GM18499 (cell line): Measurements from ENCODE around the gene FRY.

ENCODE experiments used
- ATAC-seq: cut with Tn5 transposase; IDR thresholded peaks from one replicate; pipeline ENCODE4 v1.9.1; 2021; ENCODE audit warnings: moderate number of reproducible peaks; ENCODE audit not compliant: insufficient read depth, unreplicated experiment

Gene FRY

DNA sequence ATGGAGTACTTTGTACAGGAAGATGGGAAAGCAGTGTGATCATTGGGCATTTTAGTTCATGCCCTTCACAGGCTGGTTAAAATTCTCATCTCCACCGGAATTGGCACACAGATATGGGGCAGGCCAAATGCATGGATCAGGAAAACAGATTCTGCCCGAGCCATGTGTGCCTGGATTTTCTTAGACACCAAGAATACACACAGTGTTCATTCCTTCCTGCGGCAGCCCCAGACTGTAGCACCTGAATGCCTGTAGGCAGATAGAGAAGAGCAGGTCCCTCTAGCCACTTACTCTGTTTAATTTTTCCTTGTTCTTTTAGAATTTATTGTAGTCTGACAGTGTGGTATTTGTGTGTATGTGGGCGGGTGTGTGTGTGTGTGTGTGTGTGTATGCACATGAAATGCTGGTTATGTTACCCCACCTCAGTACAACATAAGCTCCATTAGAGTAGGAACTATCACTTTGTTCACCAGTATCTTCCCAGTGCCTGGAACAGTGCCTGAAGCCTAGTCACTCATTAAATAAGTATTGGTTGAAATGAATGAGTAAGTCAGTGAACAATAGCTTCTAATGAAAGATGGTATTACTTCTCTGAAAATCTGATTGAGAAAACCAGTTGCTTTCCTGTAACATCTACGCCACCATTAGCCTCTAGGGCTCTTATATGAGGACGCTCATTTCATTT lies 41.7 kb downstream of the FRY start:
- ATAC-seq = no peak

DNA sequence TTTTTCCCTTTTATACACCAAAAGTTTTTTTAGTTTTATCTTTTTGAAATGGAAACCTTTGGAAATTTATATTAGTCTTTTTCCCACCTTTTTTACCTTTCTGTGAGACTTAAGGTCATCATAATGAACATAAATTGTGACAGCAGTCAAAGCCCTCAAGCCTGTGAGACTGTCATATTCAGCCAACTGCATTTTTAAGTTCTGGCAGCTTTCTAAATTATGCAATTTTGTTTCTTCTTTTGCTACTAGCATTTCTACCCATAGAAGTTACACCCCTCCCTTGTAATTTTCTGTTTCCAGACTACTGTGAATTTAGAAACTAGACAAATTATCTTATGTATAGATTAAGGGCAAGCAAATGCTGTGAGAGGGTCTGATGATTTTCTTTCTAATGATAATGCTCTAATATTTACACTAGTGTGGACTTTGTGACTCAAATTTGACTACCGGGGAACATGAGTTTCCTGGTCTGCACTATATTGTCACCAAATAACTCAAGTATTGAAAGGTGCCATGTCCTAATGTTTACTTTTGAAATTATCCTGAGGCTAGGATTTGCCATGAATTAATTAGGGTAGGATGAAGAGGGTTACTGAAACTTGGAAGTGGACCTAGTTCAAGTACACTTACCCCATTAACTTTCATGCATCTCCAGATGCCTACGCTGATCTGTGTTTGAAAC lies 43.7 kb downstream of the FRY start:
- no peak for ATAC-seq

DNA sequence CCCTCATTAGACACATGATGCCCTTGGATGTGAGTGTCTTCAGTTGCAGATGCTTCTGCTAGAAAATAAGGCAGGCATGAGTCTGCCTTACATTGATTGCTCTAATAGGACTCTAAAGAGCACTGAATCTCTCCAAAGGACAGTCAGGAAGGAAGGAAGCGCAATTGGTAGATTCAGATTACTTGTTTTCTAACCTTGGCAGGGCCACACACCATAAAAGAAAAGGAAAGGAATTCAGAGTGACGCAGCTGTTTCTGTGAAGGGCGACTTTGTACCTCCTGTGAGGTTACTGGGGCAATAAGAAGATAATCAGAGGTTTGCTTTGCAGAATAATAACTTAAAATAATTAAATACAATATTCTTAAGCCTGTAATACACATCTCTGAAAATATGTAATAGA lies 48.0 kb downstream of the FRY start:
- no peak for ATAC-seq

DNA sequence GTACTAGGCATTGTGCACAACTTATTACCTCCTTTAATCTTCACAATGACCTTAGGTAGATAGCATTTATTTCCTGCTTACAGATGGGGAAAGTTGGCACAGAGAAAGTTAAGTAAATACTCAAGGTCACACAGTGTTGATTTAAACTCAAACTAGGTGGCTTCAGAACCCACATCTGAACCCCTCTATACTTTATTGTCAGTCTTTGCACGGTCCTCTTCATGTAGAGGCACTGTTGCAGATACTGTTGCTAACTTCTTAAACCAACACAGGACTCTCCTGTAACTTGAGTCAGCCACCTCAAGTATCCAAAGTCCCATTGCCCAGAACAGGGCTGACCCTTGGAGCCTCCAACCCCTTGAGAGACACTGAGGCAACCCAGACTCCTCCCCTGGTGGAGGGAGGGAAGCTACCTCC lies 48.8 kb downstream of the FRY start:
- ATAC-seq = no peak

DNA sequence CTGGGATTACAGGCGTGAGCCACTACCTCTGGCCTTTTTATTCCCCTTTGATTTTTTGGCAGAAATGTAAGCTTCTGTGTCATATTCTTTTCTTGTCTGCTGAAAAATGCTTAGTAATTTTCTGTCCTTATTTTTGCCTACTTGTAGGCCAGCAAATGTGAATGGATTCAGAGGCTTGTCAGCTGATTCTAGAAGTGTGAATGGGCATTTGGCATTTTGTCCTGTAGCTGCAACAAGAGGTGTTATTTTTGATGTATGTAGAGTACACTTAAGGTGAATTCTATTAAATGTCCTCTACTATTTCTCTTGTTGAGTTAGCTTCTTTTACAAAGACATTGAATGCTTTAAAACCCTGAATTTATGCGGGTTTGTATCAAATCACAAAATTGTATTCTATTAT lies 50.0 kb downstream of the FRY start:
- no peak for ATAC-seq

DNA sequence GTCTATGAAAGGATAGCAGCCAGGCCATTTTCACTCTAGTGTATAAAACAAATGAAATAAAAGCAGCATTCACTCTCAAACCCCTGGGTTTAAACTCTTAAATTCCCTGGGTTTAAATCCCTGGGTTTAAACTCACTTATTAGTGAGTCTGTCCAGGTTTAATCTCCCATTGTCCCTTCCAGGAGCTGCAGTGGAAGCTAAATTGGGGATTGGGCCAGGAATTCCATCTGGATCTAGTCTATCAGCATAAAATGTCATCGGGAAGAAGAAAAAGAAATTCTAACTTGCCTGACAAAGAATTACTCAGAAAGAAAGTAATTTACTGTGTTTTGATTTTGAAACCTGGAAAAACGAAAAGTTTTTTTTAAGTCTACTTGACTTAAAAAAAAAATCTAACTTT lies 54.8 kb downstream of the FRY start:
- ATAC-seq = no peak

DNA sequence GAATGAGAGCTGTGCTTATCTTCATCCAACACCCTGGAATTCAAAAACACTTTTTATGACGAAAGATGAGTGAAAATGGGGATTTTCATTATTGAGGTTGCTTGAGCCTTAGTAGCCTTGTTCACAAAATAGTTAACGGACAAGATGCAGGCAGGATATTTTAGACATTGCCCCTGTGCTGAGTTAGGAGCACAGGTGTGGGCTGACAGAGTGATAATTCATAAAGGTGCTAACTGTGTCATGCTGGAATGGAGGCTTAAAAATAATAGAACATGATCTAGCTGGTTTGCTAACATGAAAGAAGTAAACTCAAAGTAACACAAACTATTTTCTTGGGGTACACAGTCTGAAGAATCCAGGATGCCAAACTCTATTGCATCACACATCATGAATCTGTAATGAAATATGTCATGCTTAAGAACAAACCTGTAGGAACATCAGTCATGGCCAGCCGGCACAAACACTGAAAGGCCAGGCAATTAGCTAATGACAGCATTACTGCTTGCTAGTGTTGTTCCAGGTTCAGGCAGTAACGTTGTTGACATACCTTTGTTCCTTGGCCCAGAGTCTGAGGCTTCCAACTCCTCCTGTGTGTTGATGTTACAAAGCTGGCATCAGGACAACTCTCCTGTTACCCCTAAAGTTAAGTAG lies 55.3 kb downstream of the FRY start:
- ATAC-seq = no peak

DNA sequence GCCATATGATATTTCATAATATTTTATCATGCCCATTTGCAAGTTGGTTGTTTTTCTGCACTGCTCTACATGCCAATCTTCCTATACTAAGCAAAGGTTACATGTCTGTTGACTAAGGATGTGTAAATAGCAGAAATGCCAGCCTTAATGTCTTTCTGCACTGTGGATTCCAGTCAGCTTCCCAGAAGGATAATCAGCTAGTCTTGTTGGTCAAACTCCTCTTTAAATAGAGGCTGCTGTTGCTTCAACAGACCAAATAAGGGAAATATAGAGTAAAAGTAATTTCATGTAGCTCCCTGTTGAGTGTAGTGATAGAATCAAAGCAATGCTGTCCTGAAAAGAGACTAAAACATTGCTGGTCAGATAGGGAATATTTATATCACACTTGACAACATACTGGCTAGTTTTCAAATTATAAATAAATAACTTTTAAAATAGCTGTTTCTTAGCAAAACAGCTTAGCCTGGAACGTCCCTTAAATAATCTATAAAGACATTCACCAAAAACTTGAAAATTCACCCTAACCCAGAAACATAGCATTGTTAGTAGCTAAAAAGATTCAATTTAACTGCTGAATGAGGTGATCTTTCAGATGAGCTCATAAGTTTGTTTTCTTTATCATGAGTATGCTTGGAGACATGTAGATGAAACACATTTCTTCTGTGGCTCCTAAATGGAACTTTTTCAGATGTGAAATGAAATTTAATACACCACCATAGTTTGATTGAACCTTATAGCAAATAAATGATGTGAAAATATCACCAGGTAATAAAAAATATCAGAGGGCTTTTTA lies 56.6 kb downstream of the FRY start:
- no peak for ATAC-seq

DNA sequence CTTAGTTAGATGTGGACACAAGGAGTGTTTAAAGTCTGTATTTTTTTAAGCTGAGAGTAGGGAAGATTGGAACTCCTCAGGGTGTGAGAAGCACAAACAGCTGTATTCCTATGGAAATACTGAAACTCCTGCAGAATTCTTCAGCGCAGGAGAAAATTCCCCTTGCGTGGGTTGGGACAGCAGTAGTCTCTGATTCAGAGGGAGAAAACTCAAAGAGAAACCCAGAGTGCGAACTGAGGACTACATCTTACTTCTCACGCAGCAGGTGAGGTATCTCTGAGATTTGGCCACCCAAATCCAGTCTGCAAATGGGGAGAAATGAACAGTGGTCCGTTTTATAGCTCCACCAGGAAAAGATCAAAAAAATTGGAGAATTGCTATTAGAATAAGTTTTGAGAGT lies 60.9 kb downstream of the FRY start:
- ATAC-seq = no peak

DNA sequence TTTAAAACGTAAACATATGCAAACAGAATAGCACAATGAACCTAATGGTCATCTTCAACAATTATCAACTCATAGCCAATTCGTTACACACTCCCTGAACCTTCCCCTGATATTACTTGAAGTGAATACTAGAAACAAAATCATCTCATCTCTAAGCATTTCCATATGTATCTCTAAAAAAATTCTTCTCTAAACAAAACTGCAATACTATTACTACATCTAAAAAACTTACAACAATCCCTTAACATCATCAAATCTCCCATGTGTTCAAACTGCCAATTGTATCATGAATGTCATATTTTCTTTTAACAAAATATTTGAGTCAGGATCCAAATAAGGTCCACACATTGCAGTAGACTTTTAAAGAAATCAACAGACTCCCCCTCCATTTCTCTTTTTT lies 61.4 kb downstream of the FRY start:
- ATAC-seq = no peak

DNA sequence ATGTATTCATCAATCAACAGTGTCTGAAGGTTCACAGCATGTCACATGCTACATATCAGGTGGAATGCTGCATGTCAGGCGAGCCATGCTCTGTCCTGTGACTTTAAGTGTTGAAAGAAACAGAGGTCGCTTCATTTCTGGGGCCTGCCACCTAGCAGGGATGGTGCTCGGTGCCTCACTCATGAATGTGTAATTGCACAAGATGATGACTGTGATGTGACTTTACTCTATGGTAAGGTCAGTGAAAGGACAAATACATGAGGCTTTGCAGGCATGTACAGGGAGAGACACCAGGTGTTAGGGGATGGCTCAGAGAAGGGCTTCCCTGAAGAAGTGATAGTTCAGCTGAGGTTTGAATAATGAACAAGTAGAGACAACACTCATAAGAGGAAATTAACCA lies 66.7 kb downstream of the FRY start:
- no peak for ATAC-seq

DNA sequence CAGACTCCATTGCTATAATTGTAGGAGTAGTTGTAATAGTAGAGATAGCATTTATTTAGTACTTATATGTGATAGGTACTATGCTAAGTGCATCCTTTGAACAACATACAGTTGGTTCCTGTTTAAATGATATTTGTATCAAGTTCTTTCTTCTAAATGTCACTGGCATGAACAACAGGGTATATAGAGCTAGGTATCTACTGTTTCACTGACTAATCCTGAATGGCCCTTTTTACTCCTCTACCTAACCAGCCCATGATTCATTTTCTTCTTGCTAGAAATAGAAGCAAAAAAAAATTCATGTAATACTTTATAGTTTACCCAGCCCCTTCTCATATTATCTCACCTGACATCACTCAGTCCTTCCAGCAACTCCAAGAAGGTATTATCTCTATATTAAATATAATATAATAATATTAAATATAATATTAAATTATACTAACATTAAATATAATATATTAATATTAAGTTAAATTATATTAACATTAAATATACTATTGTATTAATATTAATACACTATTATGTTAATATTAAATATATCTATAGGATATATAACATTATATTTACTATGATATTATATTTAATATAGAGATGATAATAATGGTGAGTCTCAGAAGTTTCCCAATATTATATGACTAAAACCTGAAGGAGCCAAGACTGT lies 74.2 kb downstream of the FRY start:
- no peak for ATAC-seq

DNA sequence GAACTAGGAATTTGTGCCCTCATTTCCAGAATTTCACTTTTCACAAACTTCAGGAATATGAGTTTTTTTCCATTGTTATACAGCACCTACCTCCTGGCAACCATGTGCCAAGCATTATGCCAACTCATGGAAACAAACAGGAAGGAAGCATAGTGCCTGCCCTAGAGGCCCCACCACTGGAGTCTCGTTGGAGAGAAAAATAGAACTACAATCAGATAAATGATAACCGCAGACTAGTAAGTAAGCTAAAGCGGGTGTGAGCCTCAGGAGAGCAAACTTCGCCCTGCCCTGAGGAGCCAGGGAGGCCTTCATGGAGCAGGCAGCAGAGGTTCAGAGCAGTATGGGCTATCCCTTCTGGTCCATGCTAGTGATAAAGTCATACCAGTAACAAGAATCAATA lies 75.9 kb downstream of the FRY start:
- ATAC-seq = no peak

DNA sequence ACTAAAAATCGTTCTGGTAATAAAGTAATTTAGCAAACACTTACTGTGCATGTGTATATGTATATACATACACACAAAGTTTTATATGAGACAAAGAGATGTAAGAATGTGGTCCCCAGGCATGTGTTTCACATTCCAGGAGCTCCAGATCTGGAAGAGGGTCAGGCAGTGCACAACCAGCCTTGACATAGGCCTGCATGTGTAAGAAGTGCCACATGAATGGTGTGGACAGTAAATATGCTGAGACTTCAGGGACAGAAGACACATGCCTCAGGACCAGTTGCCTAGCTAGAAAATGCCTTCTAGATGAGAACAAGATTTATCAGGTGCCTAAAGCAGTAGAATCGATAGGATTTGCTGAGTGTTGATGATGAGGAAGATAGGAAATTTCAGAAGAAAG lies 76.4 kb downstream of the FRY start:
- no peak for ATAC-seq

DNA sequence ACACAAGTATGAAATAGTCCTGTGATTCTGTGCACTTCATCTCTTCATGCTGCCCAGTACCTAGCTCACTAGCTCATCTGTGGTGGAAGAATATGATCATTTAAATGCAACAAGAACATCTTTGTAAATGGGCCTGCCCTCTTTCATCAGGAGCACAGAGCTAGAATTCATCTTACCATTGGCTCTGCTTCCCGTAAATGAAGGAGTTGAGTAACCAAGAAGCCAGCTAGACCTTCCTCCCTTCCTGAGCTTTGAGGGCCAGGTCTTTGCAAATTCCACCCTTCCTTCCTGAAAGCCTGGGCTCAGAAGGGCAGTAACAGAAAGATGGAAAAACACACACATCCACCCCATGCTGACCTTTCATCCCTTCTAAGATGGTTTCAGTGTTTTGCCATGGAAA lies 82.0 kb downstream of the FRY start:
- no peak for ATAC-seq

DNA sequence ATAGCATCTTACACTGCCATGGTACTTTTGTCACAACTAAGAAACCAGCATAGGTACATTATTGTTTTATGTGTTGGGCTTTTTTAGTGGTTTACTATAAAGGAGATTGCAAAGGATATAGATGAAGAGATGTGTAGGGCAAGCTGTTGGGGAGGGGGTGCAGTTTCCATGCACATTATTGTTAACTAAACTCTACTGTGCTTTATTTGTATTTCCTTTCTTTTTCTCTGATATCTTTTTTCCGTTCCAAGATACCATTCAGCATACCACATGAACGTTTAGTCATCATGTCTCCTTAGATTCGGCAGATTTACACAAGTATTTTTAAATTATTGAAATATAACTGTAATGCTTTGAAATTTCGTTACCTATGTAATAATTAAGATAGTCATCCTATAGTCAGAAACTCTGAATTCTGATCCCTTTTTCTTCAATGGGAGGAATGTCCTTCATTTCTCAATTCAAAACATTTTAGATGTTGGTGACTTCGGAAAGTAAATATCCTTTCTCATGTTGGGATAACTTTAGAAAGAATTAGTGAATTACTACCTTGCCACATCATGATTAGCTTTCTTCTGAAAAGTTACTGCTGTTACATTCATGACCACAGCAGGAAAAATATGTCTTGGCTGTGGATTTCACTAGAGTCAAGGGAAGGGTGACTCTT lies 82.8 kb downstream of the FRY start:
- no peak for ATAC-seq

DNA sequence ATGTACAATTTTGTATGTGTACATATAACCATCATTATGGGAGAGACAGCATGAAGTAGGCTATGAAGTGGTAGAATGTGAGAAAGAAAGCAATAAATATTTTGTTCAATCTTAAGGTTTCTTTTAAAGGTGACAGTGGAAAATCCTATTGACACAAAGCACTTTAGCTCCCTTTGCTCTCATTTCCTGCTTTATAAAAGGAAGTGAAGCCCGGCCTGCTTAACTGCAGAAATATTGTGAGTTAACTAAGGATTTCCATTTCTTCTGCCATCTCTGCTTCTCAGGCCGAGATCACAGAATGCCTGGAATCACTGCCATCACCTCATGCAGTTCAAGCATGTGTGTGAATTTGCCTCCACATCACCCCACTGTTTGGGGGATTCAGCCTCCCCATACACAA lies 83.5 kb downstream of the FRY start:
- ATAC-seq = no peak

DNA sequence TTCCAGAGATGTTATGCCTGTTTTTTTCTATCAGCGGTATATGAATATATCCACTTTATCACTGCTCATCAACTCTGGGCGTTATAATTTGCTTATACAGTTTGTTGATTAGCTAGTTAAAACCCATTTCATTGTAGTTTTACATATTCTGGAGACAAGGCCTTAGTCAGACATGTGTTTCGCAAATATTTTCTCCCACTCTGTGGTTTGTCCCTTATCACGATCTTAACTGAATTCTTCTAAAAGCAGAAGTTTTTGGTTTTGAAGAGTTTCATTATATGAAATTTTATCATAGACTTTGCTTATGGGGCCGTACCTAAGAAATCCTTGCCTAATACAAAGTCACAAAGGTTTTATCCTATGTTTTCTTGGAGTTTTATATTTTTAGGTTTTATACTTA lies 84.6 kb downstream of the FRY start:
- ATAC-seq = no peak

DNA sequence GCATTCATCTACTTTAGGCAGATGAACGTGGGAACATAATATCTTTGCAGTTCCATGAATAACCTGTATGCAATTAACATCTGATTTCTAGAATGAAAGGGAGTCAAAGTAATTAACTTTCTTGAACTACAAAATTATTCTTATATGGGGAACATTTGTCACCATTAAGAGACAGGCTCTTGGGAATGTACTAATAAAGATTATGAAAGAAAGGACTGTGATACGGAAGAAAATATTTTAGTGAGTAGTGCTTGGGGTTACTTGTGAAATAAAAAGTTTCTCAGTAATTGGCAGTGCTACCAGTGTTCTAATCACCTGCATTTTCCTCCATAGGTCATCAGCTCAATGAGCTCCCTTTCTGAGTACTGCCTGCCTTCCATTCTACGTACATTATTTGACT lies 85.4 kb downstream of the FRY start:
- no peak for ATAC-seq

DNA sequence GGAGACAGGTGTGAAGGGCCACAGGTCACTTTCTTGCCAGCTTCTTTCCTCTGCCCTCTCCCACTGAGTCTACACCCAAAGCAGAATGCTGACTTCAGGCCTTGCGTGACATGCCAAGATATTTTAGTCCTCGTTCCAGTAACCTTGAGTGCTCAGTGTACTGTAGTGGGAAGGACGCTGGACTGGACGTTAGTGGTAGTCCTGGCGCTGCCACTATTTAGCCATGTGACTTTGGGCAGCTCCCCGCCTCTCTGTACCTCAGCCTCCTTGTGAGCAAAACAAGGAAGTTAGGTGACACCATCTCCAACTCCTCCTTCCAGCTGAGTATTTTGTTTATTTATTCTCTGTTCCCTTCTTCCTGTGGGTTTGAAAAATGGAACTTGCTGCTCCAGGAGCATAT lies 86.1 kb downstream of the FRY start:
- no peak for ATAC-seq
